RWPE2 (cell line): ENCODE results near the gene FABP2.
"Not testable (repeated sequence)": the region's sequence is repeated elsewhere in the genome, so short reads cannot be mapped to it uniquely, and the experiment has no call there.

Experiments
- ATAC-seq: fragments of 200-7000 bp; cut with Tn5 transposase; 3 replicates; pipeline ENCODE4 v1.9.1; 2021; ENCODE audit warnings: low read depth
- DNase-seq: peaks from one replicate; pipeline ENCODE4 v3.0.0-alpha.2; 2020; ENCODE audit warnings: low spot score
- H3K27ac ChIP-seq: fragments of 450-650 bp; 2 replicates; pipeline ENCODE4 v1.5.1; 2017; ENCODE audit warnings: mild to moderate bottlenecking; ENCODE audit not compliant: poor library complexity, severe bottlenecking
- H3K27me3 ChIP-seq: fragments of 250-450 bp; sonication (Bioruptor Pico); 2 replicates; pipeline ENCODE4 v1.5.1; 2021; ENCODE audit warnings: mild to moderate bottlenecking, moderate library complexity; ENCODE audit not compliant: insufficient read depth, poor library complexity, severe bottlenecking
- H3K36me3 ChIP-seq: fragments of 250-450 bp; sonication (Bioruptor Pico); 2 replicates; pipeline ENCODE4 v1.5.1; 2020; ENCODE audit warnings: low read depth, mild to moderate bottlenecking, moderate library complexity
- H3K4me1 ChIP-seq: fragments of 250-450 bp; sonication (Bioruptor Pico); 2 replicates; pipeline ENCODE4 v1.5.1; 2021; ENCODE audit warnings: mild to moderate bottlenecking, moderate library complexity; ENCODE audit not compliant: insufficient read depth, poor library complexity, severe bottlenecking
- H3K4me3 ChIP-seq: fragments of 250-450 bp; sonication (Bioruptor Pico); 2 replicates; pipeline ENCODE4 v1.5.1; 2021; ENCODE audit warnings: mild to moderate bottlenecking, moderate library complexity; ENCODE audit not compliant: severe bottlenecking
- H3K9me3 ChIP-seq: fragments of 250-450 bp; sonication (Bioruptor Pico); 2 replicates; pipeline ENCODE4 v1.5.1; 2021; ENCODE audit warnings: mild to moderate bottlenecking, moderate library complexity; ENCODE audit not compliant: severe bottlenecking
- CTCF ChIP-seq: fragments of 450-650 bp; IDR thresholded peaks from one replicate; pipeline ENCODE4 v1.5.1; 2017; ENCODE audit warnings: mild to moderate bottlenecking, moderate library complexity; ENCODE audit not compliant: poor library complexity, severe bottlenecking

FABP2 gene

GRCh38 chr4:119281393-119281792 is 40.5 kb downstream of the FABP2 start:
- Histone ChIP-seq H3K36me3 (peaks cover 1% of the 10 kb centered on the region; the same call in 1 of the 2 replicates), H3K9me3 (no peaks in the 10 kb centered on the region), H3K4me1 (peaks cover 7% of the 10 kb centered on the region), H3K27ac (no peak overlapping the region), H3K27me3 (no peaks in the 10 kb centered on the region), H3K4me3 (no peak overlapping the region)
- DNase-seq: no peak
- TF ChIP-seq CTCF: no peak
- no peak for ATAC-seq

GRCh38 chr4:119279945-119280344 is 42.0 kb downstream of the FABP2 start:
- not testable (repeated sequence) for ATAC-seq, H3K4me1 ChIP-seq, H3K27ac ChIP-seq, H3K36me3 ChIP-seq, DNase-seq, H3K4me3 ChIP-seq, H3K27me3 ChIP-seq, H3K9me3 ChIP-seq

- DNase-seq, H3K27ac ChIP-seq, H3K36me3 ChIP-seq, H3K9me3 ChIP-seq, H3K4me3 ChIP-seq, H3K4me1 ChIP-seq, H3K27me3 ChIP-seq, ATAC-seq: not testable (repeated sequence)
These were observed 42.4 kb downstream of the FABP2 start for GRCh38 chr4:119279541-119279940.

GRCh38 chr4:119271361-119272085 is 50.4 kb downstream of the FABP2 start:
- TF ChIP-seq CTCF: no peak
- Histone ChIP-seq H3K27ac (no peak overlapping the region), H3K4me3 (no peak overlapping the region), H3K27me3 (no peaks in the 10 kb centered on the region), H3K9me3 (no peaks in the 10 kb centered on the region), H3K4me1 (no peaks in the 10 kb centered on the region), H3K36me3 (peaks cover 65% of the 10 kb centered on the region)
- ATAC-seq (no peak), DNase-seq (no peak)

GRCh38 chr4:119268466-119268865 is 53.5 kb downstream of the FABP2 start:
- no peak for TF ChIP-seq CTCF
- Histone ChIP-seq H3K4me1 (no peaks in the 10 kb centered on the region), H3K9me3 (no peaks in the 10 kb centered on the region), H3K27me3 (no peaks in the 10 kb centered on the region), H3K36me3 (peaks cover 80% of the 10 kb centered on the region), H3K4me3 (no peak overlapping the region), H3K27ac (no peak overlapping the region)
- no peak for ATAC-seq
- no peak for DNase-seq
